SK-N-SH treated with all-trans-retinoic acid at 6 μM for 48 hours (cell line): ENCODE results near the gene DTD1.

Experiments
- ATAC-seq: fragments of 200-7000 bp; cut with Tn5 transposase; 3 replicates; pipeline ENCODE4 v1.9.1; 2020; ENCODE audit warnings: mild to moderate bottlenecking, moderate library complexity
- ARNTL ChIP-seq: fragments of 450-650 bp; formaldehyde crosslinking; IDR thresholded peaks from 2 replicates; pipeline ENCODE4 v1.5.0; 2020; ENCODE audit warnings: low read depth, mild to moderate bottlenecking, moderate library complexity, borderline replicate concordance
- BACH2 ChIP-seq: fragments of 250-450 bp; sonication (Bioruptor Pico); IDR thresholded peaks from 2 replicates; pipeline ENCODE4 v1.9.0; 2021; ENCODE audit warnings: mild to moderate bottlenecking, borderline replicate concordance
- CSDC2 ChIP-seq: fragments of 250-450 bp; sonication (Bioruptor Pico); IDR thresholded peaks from 2 replicates; pipeline ENCODE4 v1.5.0; 2020; ENCODE audit warnings: mild to moderate bottlenecking, moderate library complexity
- ESRRG ChIP-seq: fragments of 250-450 bp; sonication (Bioruptor Pico); IDR thresholded peaks from 2 replicates; pipeline ENCODE4 v1.6.1; 2021; ENCODE audit warnings: mild to moderate bottlenecking
- GLIS3 ChIP-seq: fragments of 250-450 bp; sonication (Bioruptor Pico); IDR thresholded peaks from 2 replicates; pipeline ENCODE4 v1.5.0; 2020; ENCODE audit warnings: mild to moderate bottlenecking, moderate library complexity
- ISL1 ChIP-seq: fragments of 250-450 bp; sonication (Bioruptor Pico); IDR thresholded peaks from 2 replicates; pipeline ENCODE4 v2.1.2; 2022; ENCODE audit warnings: mild to moderate bottlenecking, moderate library complexity
- PPARA ChIP-seq: fragments of 250-450 bp; sonication (Bioruptor Pico); IDR thresholded peaks from 2 replicates; pipeline ENCODE4 v1.5.0; 2020; ENCODE audit warnings: mild to moderate bottlenecking, borderline replicate concordance
- RARB ChIP-seq: fragments of 250-450 bp; sonication (Bioruptor Pico); IDR thresholded peaks from 2 replicates; pipeline ENCODE4 v1.8.0; 2021; ENCODE audit warnings: mild to moderate bottlenecking, moderate library complexity
- SNAI2 ChIP-seq: fragments of 250-450 bp; sonication (Bioruptor Pico); IDR thresholded peaks from 2 replicates; pipeline ENCODE4 v1.5.0; 2020; ENCODE audit warnings: mild to moderate bottlenecking, moderate library complexity
- TCF4 ChIP-seq: fragments of 250-450 bp; sonication (Bioruptor Pico); IDR thresholded peaks from 2 replicates; pipeline ENCODE4 v1.8.0; 2021; ENCODE audit warnings: mild to moderate bottlenecking, moderate library complexity, borderline replicate concordance
- TOX ChIP-seq: fragments of 250-450 bp; sonication (Bioruptor Pico); IDR thresholded peaks from 2 replicates; pipeline ENCODE4 v1.8.0; 2021; ENCODE audit warnings: mild to moderate bottlenecking, moderate library complexity, borderline replicate concordance
- ZFP3 ChIP-seq: fragments of 250-450 bp; sonication (Bioruptor Pico); IDR thresholded peaks from 2 replicates; pipeline ENCODE4 v1.5.0; 2020; ENCODE audit warnings: mild to moderate bottlenecking, moderate library complexity
- ZFP30 ChIP-seq: fragments of 450-650 bp; formaldehyde crosslinking; IDR thresholded peaks from 2 replicates; pipeline ENCODE4 v1.5.0; 2022; ENCODE audit warnings: mild to moderate bottlenecking, moderate library complexity
- ZNF565 ChIP-seq: fragments of 450-650 bp; formaldehyde crosslinking; conservative IDR thresholded peaks from 2 replicates; pipeline ENCODE4 v1.5.0; 2020; ENCODE audit warnings: low read depth, mild to moderate bottlenecking, moderate library complexity
- ZNF70 ChIP-seq: fragments of 450-650 bp; formaldehyde crosslinking; IDR thresholded peaks from 2 replicates; pipeline ENCODE4 v1.5.0; 2020; ENCODE audit warnings: mild to moderate bottlenecking, moderate library complexity
- ZNF8 ChIP-seq: fragments of 450-650 bp; formaldehyde crosslinking; IDR thresholded peaks from 2 replicates; pipeline ENCODE4 v1.5.0; 2020; ENCODE audit warnings: mild to moderate bottlenecking, moderate library complexity
- TF ChIP-seq, protein P1 (sequence below): fragments of 250-450 bp; sonication (Bioruptor Pico); IDR thresholded peaks from 2 replicates; pipeline ENCODE4 v1.5.1; 2021; ENCODE audit warnings: mild to moderate bottlenecking, moderate library complexity
- TF ChIP-seq, protein P2 (sequence below): fragments of 250-450 bp; sonication (Bioruptor Pico); IDR thresholded peaks from 2 replicates; pipeline ENCODE4 v1.8.0; 2020; ENCODE audit warnings: mild to moderate bottlenecking, moderate library complexity, borderline replicate concordance
- TF ChIP-seq, protein P3 (sequence below): fragments of 250-450 bp; sonication (Bioruptor Pico); IDR thresholded peaks from 2 replicates; pipeline ENCODE4 v1.5.0; 2020; ENCODE audit warnings: mild to moderate bottlenecking, moderate library complexity
- TF ChIP-seq, protein P4 (sequence below): fragments of 250-450 bp; sonication (Bioruptor Pico); IDR thresholded peaks from 2 replicates; pipeline ENCODE4 v1.8.0; 2021; ENCODE audit warnings: low read depth, mild to moderate bottlenecking, moderate library complexity, borderline replicate concordance

Gene DTD1

DNA sequence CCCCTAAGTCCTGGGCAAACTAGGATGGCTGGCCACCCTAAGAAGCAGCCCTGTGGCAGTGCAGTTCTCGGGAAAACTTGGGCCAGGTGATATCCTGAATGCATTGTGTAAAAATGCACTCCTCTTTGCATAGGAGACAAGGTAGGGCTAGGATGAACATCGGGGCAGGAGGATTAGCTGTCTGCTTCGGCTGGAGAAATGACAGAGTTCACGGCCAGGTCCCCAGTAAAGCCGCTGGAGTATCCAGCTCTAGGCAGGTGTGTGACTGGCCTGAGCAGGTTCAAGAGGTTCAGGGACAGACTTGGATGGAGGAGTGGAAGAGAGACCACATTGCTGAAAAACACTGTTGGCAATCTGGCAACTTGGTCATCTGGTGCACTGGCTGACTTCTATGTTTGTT, 26.4 kb downstream of the DTD1 start:
- ATAC-seq = no peak
- TF ChIP-seq ISL1 (CRISPR knock-in tag) = no peak
- no peak for TF ChIP-seq SNAI2
- no peak for TF ChIP-seq ARNTL (CRISPR knock-in tag)
- no peak for TF ChIP-seq CSDC2 (CRISPR knock-in tag)
- TF ChIP-seq, protein P1, sequence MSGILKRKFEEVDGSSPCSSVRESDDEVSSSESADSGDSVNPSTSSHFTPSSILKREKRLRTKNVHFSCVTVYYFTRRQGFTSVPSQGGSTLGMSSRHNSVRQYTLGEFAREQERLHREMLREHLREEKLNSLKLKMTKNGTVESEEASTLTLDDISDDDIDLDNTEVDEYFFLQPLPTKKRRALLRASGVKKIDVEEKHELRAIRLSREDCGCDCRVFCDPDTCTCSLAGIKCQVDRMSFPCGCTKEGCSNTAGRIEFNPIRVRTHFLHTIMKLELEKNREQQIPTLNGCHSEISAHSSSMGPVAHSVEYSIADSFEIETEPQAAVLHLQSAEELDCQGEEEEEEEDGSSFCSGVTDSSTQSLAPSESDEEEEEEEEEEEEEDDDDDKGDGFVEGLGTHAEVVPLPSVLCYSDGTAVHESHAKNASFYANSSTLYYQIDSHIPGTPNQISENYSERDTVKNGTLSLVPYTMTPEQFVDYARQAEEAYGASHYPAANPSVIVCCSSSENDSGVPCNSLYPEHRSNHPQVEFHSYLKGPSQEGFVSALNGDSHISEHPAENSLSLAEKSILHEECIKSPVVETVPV (CRISPR knock-in tag) = no peak
- TF ChIP-seq BACH2 (CRISPR knock-in tag) = no peak
- no peak for TF ChIP-seq ZNF565 (CRISPR knock-in tag)
- no peak for TF ChIP-seq PPARA (CRISPR knock-in tag)
- no peak for TF ChIP-seq RARB (CRISPR knock-in tag)
- no peak for TF ChIP-seq ZNF70
- no peak for TF ChIP-seq ZNF8 (CRISPR knock-in tag)
- TF ChIP-seq ZFP3 = no peak
- TF ChIP-seq ZFP30 (CRISPR knock-in tag) = no peak
- TF ChIP-seq ESRRG (CRISPR knock-in tag) = no peak
- TF ChIP-seq, protein P2, sequence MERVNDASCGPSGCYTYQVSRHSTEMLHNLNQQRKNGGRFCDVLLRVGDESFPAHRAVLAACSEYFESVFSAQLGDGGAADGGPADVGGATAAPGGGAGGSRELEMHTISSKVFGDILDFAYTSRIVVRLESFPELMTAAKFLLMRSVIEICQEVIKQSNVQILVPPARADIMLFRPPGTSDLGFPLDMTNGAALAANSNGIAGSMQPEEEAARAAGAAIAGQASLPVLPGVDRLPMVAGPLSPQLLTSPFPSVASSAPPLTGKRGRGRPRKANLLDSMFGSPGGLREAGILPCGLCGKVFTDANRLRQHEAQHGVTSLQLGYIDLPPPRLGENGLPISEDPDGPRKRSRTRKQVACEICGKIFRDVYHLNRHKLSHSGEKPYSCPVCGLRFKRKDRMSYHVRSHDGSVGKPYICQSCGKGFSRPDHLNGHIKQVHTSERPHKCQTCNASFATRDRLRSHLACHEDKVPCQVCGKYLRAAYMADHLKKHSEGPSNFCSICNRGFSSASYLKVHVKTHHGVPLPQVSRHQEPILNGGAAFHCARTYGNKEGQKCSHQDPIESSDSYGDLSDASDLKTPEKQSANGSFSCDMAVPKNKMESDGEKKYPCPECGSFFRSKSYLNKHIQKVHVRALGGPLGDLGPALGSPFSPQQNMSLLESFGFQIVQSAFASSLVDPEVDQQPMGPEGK (CRISPR knock-in tag) = no peak
- TF ChIP-seq GLIS3 = no peak

DNA sequence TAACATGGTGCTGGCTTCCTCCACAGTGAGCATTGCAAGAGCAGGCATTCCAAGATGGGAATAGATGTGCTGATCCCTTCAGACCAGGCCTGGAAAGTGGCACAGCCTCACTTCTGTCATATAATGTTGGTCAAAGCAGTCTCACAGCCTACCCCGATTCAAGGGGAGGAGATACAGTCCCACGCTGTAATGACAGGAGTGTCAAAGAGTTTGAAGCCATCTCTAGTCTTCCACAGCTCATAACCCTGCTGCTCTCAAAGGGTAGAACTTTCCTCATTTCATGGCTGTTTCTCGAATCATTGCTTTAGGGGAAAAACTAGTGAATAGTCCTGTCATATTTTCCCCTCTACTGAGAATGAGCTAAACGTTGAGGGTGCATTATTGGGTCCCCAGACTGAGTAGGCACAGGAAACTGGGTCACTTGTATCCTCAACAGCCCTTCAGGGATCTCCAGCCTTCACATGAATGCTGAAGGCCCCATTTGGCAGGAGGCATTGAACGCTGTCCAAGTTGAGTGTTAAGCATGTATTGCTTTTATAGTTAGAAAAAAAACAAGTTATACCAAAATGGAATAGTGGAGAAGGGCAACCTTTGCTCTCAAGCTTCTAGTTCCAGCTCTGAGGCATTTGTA, 27.3 kb downstream of the DTD1 start:
- ATAC-seq = no peak
- no peak for TF ChIP-seq ZNF70
- TF ChIP-seq, protein P1 (CRISPR knock-in tag) = no peak
- TF ChIP-seq, all 23 proteins: peak for 0

DNA sequence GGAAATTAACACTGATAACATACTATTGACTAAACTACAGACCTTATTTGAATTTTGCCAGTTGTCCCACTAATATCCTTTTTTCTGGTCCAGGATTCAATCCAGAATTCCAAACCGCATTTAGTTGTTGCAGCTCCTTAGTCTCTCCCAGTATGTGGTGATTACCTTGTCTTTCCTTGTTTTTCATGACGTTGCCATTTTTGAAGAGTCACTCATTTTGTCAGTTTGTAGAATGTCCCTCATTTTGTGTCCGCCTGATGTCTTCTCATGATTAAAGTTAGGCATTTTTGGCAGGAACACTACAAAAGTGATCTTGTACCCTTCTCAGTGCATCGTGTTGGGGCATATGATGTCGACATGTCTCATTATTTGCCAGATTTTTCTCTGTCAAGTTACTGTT, 33.1 kb downstream of the DTD1 start:
- no peak for TF ChIP-seq PPARA (CRISPR knock-in tag)
- no peak for ATAC-seq

DNA sequence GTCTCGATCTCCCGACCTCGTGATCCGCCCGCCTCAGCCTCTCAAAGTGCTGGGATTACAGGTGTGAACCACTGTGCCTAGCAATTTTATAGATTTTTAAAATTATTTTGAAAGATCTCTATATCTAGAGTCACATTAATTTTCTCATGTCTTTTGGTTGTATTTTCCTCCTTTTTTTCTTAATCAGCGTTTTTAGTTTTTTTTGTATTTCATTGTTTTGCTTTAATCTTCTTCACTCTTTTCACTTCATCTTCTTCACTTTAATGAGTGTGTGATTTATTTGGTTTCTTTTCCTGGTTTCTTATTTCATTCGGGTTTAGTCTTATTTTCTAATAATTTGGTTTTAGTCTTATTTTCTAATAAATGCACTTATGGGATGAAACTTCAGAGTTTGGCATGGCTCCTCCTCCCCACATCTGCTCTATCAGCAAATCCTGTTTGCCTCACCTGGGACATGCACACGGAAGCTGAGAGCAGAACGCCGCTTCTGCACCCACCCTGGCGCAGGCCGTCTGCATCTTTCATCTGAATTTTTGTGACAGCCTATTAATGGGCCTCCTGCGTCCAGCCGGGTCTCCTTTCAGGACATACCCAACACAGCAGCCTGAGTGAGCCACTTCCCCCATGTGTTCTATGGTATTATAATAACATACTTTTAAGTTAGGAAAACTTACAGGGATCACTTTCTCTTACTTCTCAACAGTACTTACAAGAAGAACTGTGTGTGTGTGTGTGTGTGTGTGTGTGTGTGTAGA, 35.5 kb downstream of the DTD1 start:
- no peak for ATAC-seq
- no peak for TF ChIP-seq SNAI2
- TF ChIP-seq, all 23 proteins: peak for 0

DNA sequence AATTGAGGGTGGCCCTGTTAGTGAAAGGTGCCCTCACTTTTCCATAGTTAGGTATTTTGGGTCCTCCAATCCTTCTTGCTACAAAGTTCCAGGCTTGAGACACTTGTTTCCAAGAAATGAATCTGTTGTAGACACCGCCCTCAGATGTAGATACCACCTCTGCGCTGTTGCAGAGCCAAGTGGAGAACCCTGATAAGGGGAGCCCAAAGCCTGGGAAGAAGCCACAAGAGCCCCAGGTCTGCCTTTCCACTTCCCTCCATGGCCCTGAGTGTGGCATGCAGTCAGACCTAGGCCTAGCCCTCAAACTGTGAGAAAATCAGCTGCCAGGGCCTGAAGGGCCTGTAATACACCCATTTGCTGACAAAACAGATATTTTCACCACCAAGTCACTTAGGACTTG, 37.1 kb downstream of the DTD1 start:
- TF ChIP-seq BACH2 (CRISPR knock-in tag) = no peak
- ATAC-seq = no peak

DNA sequence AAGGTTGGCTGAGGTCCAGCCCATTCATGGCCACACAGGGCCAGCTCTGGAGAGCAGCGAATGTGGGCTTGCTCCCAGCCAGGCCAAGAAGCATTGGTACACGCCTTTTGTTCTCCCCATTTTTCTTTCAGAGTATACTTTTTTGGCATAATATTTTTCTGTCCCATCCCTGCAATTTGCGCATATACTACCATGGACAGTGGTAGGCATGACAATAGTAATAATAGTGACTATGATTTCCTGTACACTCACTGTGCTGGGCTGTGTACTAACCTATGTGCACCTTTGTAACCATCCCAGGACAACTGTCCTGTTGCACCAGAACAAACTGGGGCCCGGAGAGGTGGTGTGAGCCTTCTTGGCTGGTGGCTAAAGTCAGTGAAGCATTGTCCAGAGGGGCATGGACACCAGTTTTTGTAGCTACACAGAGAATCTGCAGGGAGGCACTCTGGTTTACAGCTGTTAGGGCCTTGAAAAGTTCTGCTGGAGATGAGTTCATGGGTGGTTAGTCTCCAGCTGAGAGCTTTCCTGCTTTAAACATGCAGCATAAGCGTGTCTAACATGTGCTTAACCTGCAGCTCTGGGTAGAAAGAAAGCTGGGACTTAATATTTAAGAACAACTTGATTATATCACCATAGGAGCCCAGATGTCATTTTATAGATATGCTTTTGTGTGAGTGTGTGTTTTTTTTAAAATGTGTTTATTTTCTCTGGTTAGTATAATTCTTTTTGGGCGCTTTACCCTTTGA, 38.2 kb downstream of the DTD1 start:
- ATAC-seq = no peak
- TF ChIP-seq TCF4 (CRISPR knock-in tag) (no peak), PPARA (CRISPR knock-in tag) (no peak), ZNF70 (no peak), ESRRG (CRISPR knock-in tag) (no peak), TOX (CRISPR knock-in tag) (no peak), ISL1 (CRISPR knock-in tag) (no peak), CSDC2 (CRISPR knock-in tag) (no peak)
- TF ChIP-seq, protein P3, sequence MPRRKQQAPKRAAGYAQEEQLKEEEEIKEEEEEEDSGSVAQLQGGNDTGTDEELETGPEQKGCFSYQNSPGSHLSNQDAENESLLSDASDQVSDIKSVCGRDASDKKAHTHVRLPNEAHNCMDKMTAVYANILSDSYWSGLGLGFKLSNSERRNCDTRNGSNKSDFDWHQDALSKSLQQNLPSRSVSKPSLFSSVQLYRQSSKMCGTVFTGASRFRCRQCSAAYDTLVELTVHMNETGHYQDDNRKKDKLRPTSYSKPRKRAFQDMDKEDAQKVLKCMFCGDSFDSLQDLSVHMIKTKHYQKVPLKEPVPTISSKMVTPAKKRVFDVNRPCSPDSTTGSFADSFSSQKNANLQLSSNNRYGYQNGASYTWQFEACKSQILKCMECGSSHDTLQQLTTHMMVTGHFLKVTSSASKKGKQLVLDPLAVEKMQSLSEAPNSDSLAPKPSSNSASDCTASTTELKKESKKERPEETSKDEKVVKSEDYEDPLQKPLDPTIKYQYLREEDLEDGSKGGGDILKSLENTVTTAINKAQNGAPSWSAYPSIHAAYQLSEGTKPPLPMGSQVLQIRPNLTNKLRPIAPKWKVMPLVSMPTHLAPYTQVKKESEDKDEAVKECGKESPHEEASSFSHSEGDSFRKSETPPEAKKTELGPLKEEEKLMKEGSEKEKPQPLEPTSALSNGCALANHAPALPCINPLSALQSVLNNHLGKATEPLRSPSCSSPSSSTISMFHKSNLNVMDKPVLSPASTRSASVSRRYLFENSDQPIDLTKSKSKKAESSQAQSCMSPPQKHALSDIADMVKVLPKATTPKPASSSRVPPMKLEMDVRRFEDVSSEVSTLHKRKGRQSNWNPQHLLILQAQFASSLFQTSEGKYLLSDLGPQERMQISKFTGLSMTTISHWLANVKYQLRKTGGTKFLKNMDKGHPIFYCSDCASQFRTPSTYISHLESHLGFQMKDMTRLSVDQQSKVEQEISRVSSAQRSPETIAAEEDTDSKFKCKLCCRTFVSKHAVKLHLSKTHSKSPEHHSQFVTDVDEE = no peak
- TF ChIP-seq, protein P4, sequence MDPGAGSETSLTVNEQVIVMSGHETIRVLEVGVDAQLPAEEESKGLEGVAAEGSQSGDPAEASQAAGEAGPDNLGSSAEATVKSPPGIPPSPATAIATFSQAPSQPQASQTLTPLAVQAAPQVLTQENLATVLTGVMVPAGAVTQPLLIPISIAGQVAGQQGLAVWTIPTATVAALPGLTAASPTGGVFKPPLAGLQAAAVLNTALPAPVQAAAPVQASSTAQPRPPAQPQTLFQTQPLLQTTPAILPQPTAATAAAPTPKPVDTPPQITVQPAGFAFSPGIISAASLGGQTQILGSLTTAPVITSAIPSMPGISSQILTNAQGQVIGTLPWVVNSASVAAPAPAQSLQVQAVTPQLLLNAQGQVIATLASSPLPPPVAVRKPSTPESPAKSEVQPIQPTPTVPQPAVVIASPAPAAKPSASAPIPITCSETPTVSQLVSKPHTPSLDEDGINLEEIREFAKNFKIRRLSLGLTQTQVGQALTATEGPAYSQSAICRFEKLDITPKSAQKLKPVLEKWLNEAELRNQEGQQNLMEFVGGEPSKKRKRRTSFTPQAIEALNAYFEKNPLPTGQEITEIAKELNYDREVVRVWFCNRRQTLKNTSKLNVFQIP (CRISPR knock-in tag) = no peak
- TF ChIP-seq, protein P1 (CRISPR knock-in tag) = no peak
